HG03460 (cell line): ENCODE data around the gene IL17RA.
"Not testable (repeated sequence)": the region's sequence is repeated elsewhere in the genome, so short reads cannot be mapped to it uniquely, and the experiment has no call there.

Experiments
- ATAC-seq: cut with Tn5 transposase; IDR thresholded peaks from one replicate; pipeline ENCODE4 v1.9.1; 2021; ENCODE audit not compliant: unreplicated experiment

The IL17RA gene

GRCh38 chr22:17119481-17120202, 34.8 kb downstream of the IL17RA start:
- ATAC-seq: no peak

- no peak for ATAC-seq
Observed at GRCh38 chr22:17120281-17120680, 35.5 kb downstream of the IL17RA start.

- no peak for ATAC-seq
Observed at GRCh38 chr22:17120711-17121232, 36.0 kb downstream of the IL17RA start.

GRCh38 chr22:17121233-17122195, 36.7 kb downstream of the IL17RA start, which contains the start of gene TMEM121B:
Gene TMEM121B, minus strand, starts transcription at chr22:17121360. Its CDS starts 233 bp downstream, at chr22:17121127.
- ATAC-seq: no peak

GRCh38 chr22:17130199-17130598, 45.4 kb downstream of the IL17RA start:
- ATAC-seq: no peak

- no peak for ATAC-seq
Observed at GRCh38 chr22:17131686-17132085, 46.9 kb downstream of the IL17RA start.

GRCh38 chr22:17132112-17132511, 47.3 kb downstream of the IL17RA start:
- ATAC-seq: no peak

- no peak for ATAC-seq
Observed at GRCh38 chr22:17133137-17133536, 48.3 kb downstream of the IL17RA start.

GRCh38 chr22:17135153-17135760, 50.5 kb downstream of the IL17RA start:
- no peak for ATAC-seq

- no peak for ATAC-seq
Observed at GRCh38 chr22:17137170-17137569, 52.4 kb downstream of the IL17RA start.

GRCh38 chr22:17137861-17138425, 53.1 kb downstream of the IL17RA start:
- ATAC-seq: no peak

- ATAC-seq: no peak
Observed at GRCh38 chr22:17138513-17138912, 53.7 kb downstream of the IL17RA start.

- no peak for ATAC-seq
Observed at GRCh38 chr22:17140022-17140421, 55.2 kb downstream of the IL17RA start.

GRCh38 chr22:17140826-17141766, 56.3 kb downstream of the IL17RA start:
- ATAC-seq: no peak

GRCh38 chr22:17143101-17143500, 58.3 kb downstream of the IL17RA start:
- no peak for ATAC-seq

- no peak for ATAC-seq
Observed at GRCh38 chr22:17143826-17144225, 59.0 kb downstream of the IL17RA start.

- no peak for ATAC-seq
Observed at GRCh38 chr22:17145021-17145680, 60.4 kb downstream of the IL17RA start.

GRCh38 chr22:17147458-17147857, 62.7 kb downstream of the IL17RA start:
- not testable (repeated sequence) for ATAC-seq
